ENCODE data around the gene ELAVL3. TPM values are rescaled to one million over a fixed set of nuclear protein-coding genes. Genes with fewer than 3 reads are reported as not detected.

Gene ELAVL3
- total RNA-seq, 2 donors from 2014 or later: not detected

GRCh38 chr19:11453468-11454341 lies 27.1 kb downstream of the ELAVL3 start:
- ATAC-seq: peak in 1 of 2 donors; percentile 54
- H3K9me3 Mint-ChIP-seq: no peaks in the 10 kb centered on the region
- no peak overlapping the region for H3K27ac Mint-ChIP-seq
- no peaks in the 10 kb centered on the region for H3K36me3 Mint-ChIP-seq
- DNase-seq (ENCODE audit: low spot score in 2 of 2): peak in 1 of 2 donors; percentile 33

- H3K27ac Mint-ChIP-seq: no peak overlapping the region
- no peak for ATAC-seq
- H3K36me3 Mint-ChIP-seq: no peaks in the 10 kb centered on the region
- no peak for DNase-seq (ENCODE audit: low spot score in 2 of 2)
- no peaks in the 10 kb centered on the region for H3K9me3 Mint-ChIP-seq
Observed at GRCh38 chr19:11452620-11453310, 28.1 kb downstream of the ELAVL3 start.

- H3K36me3 Mint-ChIP-seq: no peaks in the 10 kb centered on the region
- H3K9me3 Mint-ChIP-seq: no peaks in the 10 kb centered on the region
- H3K27ac Mint-ChIP-seq: no peak overlapping the region
- ATAC-seq: no peak
- no peak for DNase-seq (ENCODE audit: low spot score in 2 of 2)
Observed at GRCh38 chr19:11451871-11452619, 28.8 kb downstream of the ELAVL3 start.

GRCh38 chr19:11451327-11451870 lies 29.4 kb downstream of the ELAVL3 start:
- ATAC-seq (no peak), DNase-seq (ENCODE audit: low spot score in 2 of 2) (no peak)
- no peak overlapping the region for H3K27ac Mint-ChIP-seq
- no peaks in the 10 kb centered on the region for H3K9me3 Mint-ChIP-seq
- no peaks in the 10 kb centered on the region for H3K36me3 Mint-ChIP-seq

GRCh38 chr19:11450570-11451326 lies 30.1 kb downstream of the ELAVL3 start:
- no peak for DNase-seq (ENCODE audit: low spot score in 2 of 2)
- no peak for ATAC-seq
- Mint-ChIP-seq H3K9me3 (no peaks in the 10 kb centered on the region), H3K27ac (no peak overlapping the region), H3K36me3 (no peaks in the 10 kb centered on the region)

GRCh38 chr19:11448923-11449554 lies 31.8 kb downstream of the ELAVL3 start:
- H3K27ac Mint-ChIP-seq: no peak overlapping the region
- H3K9me3 Mint-ChIP-seq: no peaks in the 10 kb centered on the region
- DNase-seq (ENCODE audit: low spot score in 2 of 2): no peak
- no peaks in the 10 kb centered on the region for H3K36me3 Mint-ChIP-seq
- ATAC-seq: no peak

GRCh38 chr19:11448410-11448809 lies 32.4 kb downstream of the ELAVL3 start:
- no peak for DNase-seq (ENCODE audit: low spot score in 2 of 2)
- ATAC-seq: no peak
- Mint-ChIP-seq H3K27ac (no peak overlapping the region), H3K9me3 (no peaks in the 10 kb centered on the region), H3K36me3 (no peaks in the 10 kb centered on the region)

- no peak for DNase-seq (ENCODE audit: low spot score in 2 of 2)
- no peaks in the 10 kb centered on the region for H3K9me3 Mint-ChIP-seq
- no peaks in the 10 kb centered on the region for H3K36me3 Mint-ChIP-seq
- no peak for ATAC-seq
- H3K27ac Mint-ChIP-seq: no peak overlapping the region
Observed at GRCh38 chr19:11447347-11448262, 33.2 kb downstream of the ELAVL3 start.

GRCh38 chr19:11446652-11447301 lies 34.1 kb downstream of the ELAVL3 start:
- no peaks in the 10 kb centered on the region for H3K9me3 Mint-ChIP-seq
- H3K36me3 Mint-ChIP-seq: peaks cover 0 to 5% of the 10 kb centered on the region in 2 donors
- DNase-seq (ENCODE audit: low spot score in 2 of 2) (peak in 1 of 2 donors; percentile 68), ATAC-seq (peak; percentile 70 to 71)
- H3K27ac Mint-ChIP-seq: peak overlapping the region in 1 of 2 donors; percentile 79

- no peak overlapping the region for H3K27ac Mint-ChIP-seq
- H3K36me3 Mint-ChIP-seq: peaks cover 0 to 7% of the 10 kb centered on the region in 2 donors
- no peak for DNase-seq (ENCODE audit: low spot score in 2 of 2)
- ATAC-seq: no peak
- H3K9me3 Mint-ChIP-seq: no peaks in the 10 kb centered on the region
Observed at GRCh38 chr19:11446271-11446651, 34.6 kb downstream of the ELAVL3 start.

- DNase-seq (ENCODE audit: low spot score in 2 of 2): no peak
- Mint-ChIP-seq H3K9me3 (no peaks in the 10 kb centered on the region), H3K36me3 (peaks cover 0 to 14% of the 10 kb centered on the region in 2 donors), H3K27ac (peak overlapping the region in 1 of 2 donors; percentile 50)
- ATAC-seq: no peak
Observed at GRCh38 chr19:11445141-11445540, 35.7 kb downstream of the ELAVL3 start.

GRCh38 chr19:11444059-11444458 lies 36.8 kb downstream of the ELAVL3 start:
- ATAC-seq: no peak
- peak overlapping the region in 1 of 2 donors; percentile 23 for H3K27ac Mint-ChIP-seq
- DNase-seq (ENCODE audit: low spot score in 2 of 2): no peak
- H3K9me3 Mint-ChIP-seq: no peaks in the 10 kb centered on the region
- peaks cover 0 to 14% of the 10 kb centered on the region in 2 donors for H3K36me3 Mint-ChIP-seq

- no peaks in the 10 kb centered on the region for H3K9me3 Mint-ChIP-seq
- ATAC-seq (no peak), DNase-seq (ENCODE audit: low spot score in 2 of 2) (no peak)
- H3K36me3 Mint-ChIP-seq: peaks cover 15 to 29% of the 10 kb centered on the region in 2 donors
- H3K27ac Mint-ChIP-seq: peak overlapping the region in 1 of 2 donors; percentile 94
Observed at GRCh38 chr19:11437955-11438354, 42.9 kb downstream of the ELAVL3 start.

- H3K9me3 Mint-ChIP-seq: no peaks in the 10 kb centered on the region
- no peak for DNase-seq (ENCODE audit: low spot score in 2 of 2)
- no peak for ATAC-seq
Observed at GRCh38 chr19:11435833-11436313, 45.0 kb downstream of the ELAVL3 start.

More at GRCh38 chr19:11435833-11436313, 45.0 kb downstream of the ELAVL3 start:
- Mint-ChIP-seq H3K27ac (peak overlapping the region; percentile 84 to 99), H3K36me3 (peaks cover 15 to 18% of the 10 kb centered on the region in 2 donors)

Measured in activated naive CD4-positive, alpha-beta T cell treated with anti-CD3 and anti-CD28 coated beads, Interleukin-2, amount 50 U/mL, for 72 hours (primary cell).